ENCODE measurements around the gene NAV2.
"Not testable (repeated sequence)": the region's sequence is repeated elsewhere in the genome, so short reads cannot be mapped to it uniquely, and the experiment has no call there.

Gene NAV2

GRCh38 chr11:19924716-19925115 is 212.1 kb downstream of the NAV2 start:
- Histone ChIP-seq H3K27ac (no peak overlapping the region), H3K4me3 (no peak overlapping the region), H3K36me3 (ENCODE audit: insufficient read depth, low read length) (no peaks in the 10 kb centered on the region), H3K9me3 (ENCODE audit: low read depth, low read length) (no peaks in the 10 kb centered on the region), H3K9ac (ENCODE audit: insufficient read length) (no peak overlapping the region)
- no peak for DNase-seq (ENCODE audit: low read depth, low spot score)
- TF ChIP-seq FOXP2 (optimal IDR thresholded peaks at IDR 0.05; ENCODE audit: control extremely low read depth, extremely low read length, insufficient read depth), result no peak

- H3K4me3 ChIP-seq; H3K9me3 ChIP-seq (ENCODE audit: low read depth, low read length); H3K27ac ChIP-seq; H3K9ac ChIP-seq (ENCODE audit: insufficient read length); H3K36me3 ChIP-seq (ENCODE audit: insufficient read depth, low read length); DNase-seq (ENCODE audit: low read depth, low spot score): not testable (repeated sequence)
Measured at GRCh38 chr11:19927403-19927802, 214.8 kb downstream of the NAV2 start.

- Histone ChIP-seq H3K27ac (no peak overlapping the region), H3K9me3 (ENCODE audit: low read depth, low read length) (no peaks in the 10 kb centered on the region), H3K9ac (ENCODE audit: insufficient read length) (no peak overlapping the region), H3K36me3 (ENCODE audit: insufficient read depth, low read length) (no peaks in the 10 kb centered on the region), H3K4me3 (no peak overlapping the region)
- no peak for DNase-seq (ENCODE audit: low read depth, low spot score)
- TF ChIP-seq POLR2AphosphoS5 (IDR thresholded peaks at IDR 0.05; ENCODE audit: borderline replicate concordance, low read depth, low read length) (no peak), FOXP2 (optimal IDR thresholded peaks at IDR 0.05; ENCODE audit: control extremely low read depth, extremely low read length, insufficient read depth) (no peak), EZH2 (IDR thresholded peaks at IDR 0.05) (no peak)
Measured at GRCh38 chr11:19929147-19929546, 216.5 kb downstream of the NAV2 start.

GRCh38 chr11:19929655-19930054 is 217.0 kb downstream of the NAV2 start:
- Histone ChIP-seq H3K4me3 (no peak overlapping the region), H3K9me3 (ENCODE audit: low read depth, low read length) (no peaks in the 10 kb centered on the region), H3K36me3 (ENCODE audit: insufficient read depth, low read length) (no peaks in the 10 kb centered on the region), H3K27ac (no peak overlapping the region), H3K9ac (ENCODE audit: insufficient read length) (no peak overlapping the region)
- no peak for DNase-seq (ENCODE audit: low read depth, low spot score)
- no peak for TF ChIP-seq FOXP2 (optimal IDR thresholded peaks at IDR 0.05; ENCODE audit: control extremely low read depth, extremely low read length, insufficient read depth)
- no peak for TF ChIP-seq EZH2 (IDR thresholded peaks at IDR 0.05)
- TF ChIP-seq POLR2AphosphoS5 (IDR thresholded peaks at IDR 0.05; ENCODE audit: borderline replicate concordance, low read depth, low read length), result no peak

DNA sequence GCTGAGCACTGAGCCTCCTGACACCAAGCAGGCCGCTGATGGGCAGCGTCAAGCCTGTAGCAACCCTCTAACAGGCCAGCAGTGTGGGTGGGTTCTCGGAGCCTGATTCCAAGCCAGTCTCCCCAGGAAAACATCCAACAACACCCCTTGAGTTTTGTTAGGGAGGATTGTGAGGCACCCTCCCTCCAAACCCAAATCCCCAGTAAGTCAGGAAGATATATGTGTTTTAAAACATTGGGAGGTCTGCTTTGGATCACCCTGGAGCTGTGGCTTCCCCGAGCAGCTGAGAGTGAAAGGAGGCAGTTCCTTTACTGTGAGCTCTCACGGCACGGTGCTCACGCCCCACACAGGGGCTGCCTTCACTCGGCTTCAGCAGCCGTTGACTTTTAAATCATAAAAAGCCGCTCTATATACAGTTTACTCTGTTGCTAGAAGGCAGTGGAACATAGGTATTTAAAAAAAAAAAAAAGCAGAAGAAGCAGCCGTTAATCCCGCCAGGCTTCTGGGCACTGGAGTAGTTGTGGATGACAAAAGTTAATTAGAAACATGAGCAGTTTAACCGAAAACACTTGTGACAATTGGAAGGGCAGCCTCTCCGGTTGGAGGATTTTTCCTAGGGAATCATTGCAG is 218.6 kb downstream of the NAV2 start:
- no peaks in the 10 kb centered on the region for H3K36me3 ChIP-seq (ENCODE audit: insufficient read depth, low read length)
- no peak overlapping the region for H3K27ac ChIP-seq
- no peak overlapping the region for H3K9ac ChIP-seq (ENCODE audit: insufficient read length)
- H3K4me3 ChIP-seq, result peak overlapping the region; percentile 12; the same call in 1 of the 2 replicates
- H3K9me3 ChIP-seq (ENCODE audit: low read depth, low read length), result no peaks in the 10 kb centered on the region
- no peak for TF ChIP-seq FOXP2 (optimal IDR thresholded peaks at IDR 0.05; ENCODE audit: control extremely low read depth, extremely low read length, insufficient read depth)
- no peak for TF ChIP-seq EZH2 (IDR thresholded peaks at IDR 0.05)
- TF ChIP-seq POLR2AphosphoS5 (IDR thresholded peaks at IDR 0.05; ENCODE audit: borderline replicate concordance, low read depth, low read length), result no peak
- DNase-seq (ENCODE audit: low read depth, low spot score), result no peak

DNA sequence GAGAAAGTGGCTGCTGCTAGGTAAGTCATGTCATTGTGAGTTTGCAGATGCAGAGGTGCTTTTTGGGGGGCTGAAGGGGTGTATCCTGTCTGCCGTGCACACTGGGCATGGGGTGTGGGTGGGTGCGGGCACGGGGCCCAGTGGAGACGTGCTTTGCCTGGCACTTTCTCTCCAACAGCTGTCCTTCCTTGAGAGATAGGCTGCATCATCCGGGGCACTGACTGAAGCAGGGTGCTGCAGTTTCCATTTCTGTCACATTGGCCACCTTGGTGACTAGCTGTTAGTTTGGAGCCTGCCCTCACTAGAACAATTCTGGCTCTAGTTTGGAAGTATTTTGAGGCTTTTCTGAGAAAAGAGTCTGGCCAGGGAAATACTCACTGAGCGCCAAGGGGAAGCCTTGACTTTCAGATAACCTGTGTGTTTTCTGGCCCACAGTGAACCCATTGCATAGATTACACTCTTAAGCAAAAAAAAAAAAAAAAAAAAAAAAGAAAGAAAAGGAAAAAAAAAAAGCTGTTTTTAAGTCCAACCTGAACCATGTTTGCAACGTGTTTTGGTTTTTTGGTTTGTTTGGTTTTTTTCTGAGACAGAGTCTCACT is 219.2 kb downstream of the NAV2 start:
- no peaks in the 10 kb centered on the region for H3K36me3 ChIP-seq (ENCODE audit: insufficient read depth, low read length)
- no peak for DNase-seq (ENCODE audit: low read depth, low spot score)
- H3K9me3 ChIP-seq (ENCODE audit: low read depth, low read length), result no peaks in the 10 kb centered on the region
- TF ChIP-seq POLR2AphosphoS5 (IDR thresholded peaks at IDR 0.05; ENCODE audit: borderline replicate concordance, low read depth, low read length), result no peak
- TF ChIP-seq EZH2 (IDR thresholded peaks at IDR 0.05), result no peak
- H3K4me3 ChIP-seq, result 0 out of 2 replicates have a peak overlapping the region, but pooled peaks have one; percentile 12
- no peak overlapping the region for H3K9ac ChIP-seq (ENCODE audit: insufficient read length)
- H3K27ac ChIP-seq, result no peak overlapping the region

DNA sequence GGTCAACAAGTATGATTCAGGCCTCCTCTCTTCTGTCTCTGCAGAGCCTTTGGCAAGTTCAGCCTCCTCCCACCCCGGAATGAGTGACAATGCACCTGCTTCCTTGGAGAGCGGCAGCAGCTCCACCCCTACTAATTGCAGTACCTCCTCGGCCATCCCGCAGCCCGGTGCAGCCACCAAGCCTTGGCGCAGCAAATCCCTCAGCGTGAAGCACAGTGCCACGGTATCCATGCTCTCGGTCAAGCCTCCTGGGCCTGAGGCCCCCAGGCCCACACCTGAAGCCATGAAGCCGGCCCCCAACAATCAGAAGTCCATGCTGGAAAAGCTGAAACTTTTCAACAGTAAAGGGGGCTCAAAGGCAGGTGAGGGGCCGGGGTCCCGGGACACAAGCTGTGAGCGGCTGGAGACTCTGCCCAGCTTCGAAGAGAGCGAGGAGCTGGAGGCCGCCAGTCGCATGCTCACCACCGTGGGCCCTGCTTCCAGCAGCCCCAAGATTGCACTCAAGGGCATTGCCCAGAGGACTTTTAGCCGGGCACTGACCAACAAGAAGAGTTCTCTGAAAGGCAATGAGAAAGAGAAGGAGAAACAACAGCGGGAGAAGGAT is 220.6 kb downstream of the NAV2 start:
- Histone ChIP-seq H3K27ac (no peak overlapping the region), H3K9ac (ENCODE audit: insufficient read length) (no peak overlapping the region), H3K4me3 (no peak overlapping the region), H3K9me3 (ENCODE audit: low read depth, low read length) (no peaks in the 10 kb centered on the region), H3K36me3 (ENCODE audit: insufficient read depth, low read length) (no peaks in the 10 kb centered on the region)
- TF ChIP-seq EZH2 (IDR thresholded peaks at IDR 0.05) (no peak), FOXP2 (optimal IDR thresholded peaks at IDR 0.05; ENCODE audit: control extremely low read depth, extremely low read length, insufficient read depth) (no peak)
- no peak for DNase-seq (ENCODE audit: low read depth, low spot score)

DNA sequence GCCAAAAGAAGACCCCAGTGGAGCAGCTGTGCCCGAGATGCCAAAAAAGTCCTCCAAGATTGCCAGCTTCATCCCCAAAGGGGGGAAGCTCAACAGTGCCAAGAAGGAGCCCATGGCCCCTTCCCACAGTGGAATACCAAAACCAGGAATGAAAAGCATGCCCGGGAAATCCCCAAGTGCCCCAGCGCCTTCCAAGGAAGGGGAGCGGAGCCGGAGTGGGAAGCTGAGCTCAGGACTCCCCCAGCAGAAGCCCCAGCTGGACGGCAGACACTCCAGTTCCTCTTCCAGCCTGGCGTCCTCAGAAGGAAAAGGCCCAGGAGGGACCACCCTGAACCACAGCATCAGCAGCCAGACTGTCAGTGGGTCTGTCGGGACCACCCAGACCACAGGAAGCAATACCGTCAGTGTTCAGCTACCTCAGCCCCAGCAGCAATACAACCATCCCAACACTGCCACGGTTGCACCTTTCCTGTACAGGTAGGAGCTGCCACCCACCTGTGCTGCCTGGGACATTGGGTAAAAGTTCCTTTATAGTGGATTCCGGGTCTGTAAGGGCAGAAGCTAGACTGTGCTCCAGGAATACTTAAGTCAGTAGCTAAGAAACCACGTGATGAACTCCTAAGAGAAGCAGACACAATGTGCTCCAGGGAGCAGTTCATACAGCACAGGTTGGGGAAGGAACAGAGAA is 221.3 kb downstream of the NAV2 start:
- Histone ChIP-seq H3K36me3 (ENCODE audit: insufficient read depth, low read length) (no peaks in the 10 kb centered on the region), H3K4me3 (no peak overlapping the region), H3K9me3 (ENCODE audit: low read depth, low read length) (no peaks in the 10 kb centered on the region), H3K27ac (no peak overlapping the region), H3K9ac (ENCODE audit: insufficient read length) (no peak overlapping the region)
- TF ChIP-seq POLR2AphosphoS5 (IDR thresholded peaks at IDR 0.05; ENCODE audit: borderline replicate concordance, low read depth, low read length) (no peak), FOXP2 (optimal IDR thresholded peaks at IDR 0.05; ENCODE audit: control extremely low read depth, extremely low read length, insufficient read depth) (no peak), EZH2 (IDR thresholded peaks at IDR 0.05) (no peak)
- no peak for DNase-seq (ENCODE audit: low read depth, low spot score)

Data from SK-N-MC (cell line).